Esophagus squamous epithelium (tissue), 4 donors: ENCODE data around the gene SEMA4C.

Experiments
- CTCF ChIP-seq, 6 experiments: fragments of 450-650 bp in 4 of 6; fragments of 200-600 bp in 2 of 6; sonication (generic) in 2 of 6; IDR thresholded peaks; one replicate each; pipeline ENCODE4 v1.5.1; 2016 to 2019; ENCODE audit warnings: antibody characterized with exemption in 6 of 6, mild to moderate bottlenecking in 4 of 6, moderate library complexity in 4 of 6
- POLR2A ChIP-seq, 4 donors: fragments of 450-650 bp; IDR thresholded peaks; one replicate each; pipeline ENCODE4 v1.6.1; 2017; ENCODE audit warnings: antibody characterized with exemption in 4 of 4, mild to moderate bottlenecking in 4 of 4, moderate library complexity in 3 of 4

DNA sequence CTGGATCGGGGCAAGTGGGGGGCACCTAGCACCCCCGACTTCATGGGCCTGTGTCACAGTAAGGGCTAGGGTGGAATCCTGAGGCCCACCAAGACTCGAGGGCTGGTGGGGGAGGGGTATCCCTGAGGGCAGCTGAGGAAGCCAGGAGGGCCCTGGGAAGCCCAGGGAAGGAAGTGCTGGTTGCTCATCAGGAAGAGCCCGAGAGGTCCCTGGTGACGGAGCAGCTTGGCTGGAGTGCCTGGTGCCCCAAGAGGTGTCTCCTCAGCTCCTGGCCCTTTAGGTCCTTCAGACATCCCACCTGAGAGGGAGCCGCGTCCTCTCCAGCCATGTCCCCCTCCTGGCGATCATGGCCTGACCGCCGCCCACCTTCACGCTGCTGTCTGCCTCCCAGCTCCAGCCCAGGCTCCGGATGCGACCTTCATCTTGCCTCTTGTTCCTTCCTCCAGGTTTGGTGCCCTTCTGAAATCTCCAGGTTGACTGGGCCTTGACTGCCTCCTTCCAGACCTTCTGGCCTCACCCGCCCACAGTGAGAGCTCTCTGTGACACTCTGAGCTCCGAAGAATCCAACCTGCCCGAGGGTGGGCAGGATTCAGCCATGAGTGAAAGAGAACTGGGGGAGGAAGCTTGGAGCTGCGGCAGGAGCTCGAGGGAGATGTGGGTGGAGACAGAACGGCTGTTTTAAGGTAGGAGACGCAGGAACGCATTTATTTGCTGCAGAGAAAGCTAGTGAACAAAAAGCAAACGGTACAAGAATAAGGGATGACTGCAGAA lies 42.7 kb upstream of the SEMA4C start:
- no peak for TF ChIP-seq CTCF (IDR thresholded peaks at IDR 0.05)
- TF ChIP-seq POLR2A (IDR thresholded peaks at IDR 0.05): no peak
